Stimulated activated CD8-positive, alpha-beta memory T cell treated with anti-CD3 and anti-CD28 coated beads, Interleukin-4, amount 100 ng/mL, for 1 hour (primary cell): ENCODE results near the gene BSDC1.
"Not testable (repeated sequence)": the region's sequence is repeated elsewhere in the genome, so short reads cannot be mapped to it uniquely, and the experiment has no call there.

ENCODE experiments used
- DNase-seq, 2 donors: peaks; one replicate each; pipeline ENCODE4 v3.0.0-alpha.2; 2020; ENCODE audit warnings: low read depth in 2 of 2, low spot score in 1 of 2

Gene BSDC1

GRCh38 chr1:32394141-32394889 lies at the start of gene BSDC1:
TSS of gene BSDC1 (minus strand) at chr1:32394441. CDS start at chr1:32394414, 27 bp downstream.
- DNase-seq, result peak; percentile 89 to 95

- DNase-seq, result not testable (repeated sequence)
These were observed 47.2 kb upstream of the BSDC1 start for GRCh38 chr1:32441467-32441866.

GRCh38 chr1:32438777-32439176 lies 44.5 kb upstream of the BSDC1 start:
- DNase-seq, result not testable (repeated sequence)

GRCh38 chr1:32438136-32438535 lies 43.9 kb upstream of the BSDC1 start:
- DNase-seq, result no peak

- no peak for DNase-seq
These were observed 37.6 kb upstream of the BSDC1 start for GRCh38 chr1:32431736-32432400.

- no peak for DNase-seq
These were observed 33.2 kb upstream of the BSDC1 start for GRCh38 chr1:32427264-32427963.

GRCh38 chr1:32426489-32427255 lies 32.4 kb upstream of the BSDC1 start:
- DNase-seq, result no peak

- DNase-seq, result no peak
These were observed 27.5 kb upstream of the BSDC1 start for GRCh38 chr1:32421775-32422174.

GRCh38 chr1:32414186-32414886 lies 20.1 kb upstream of the BSDC1 start:
- no peak for DNase-seq

- DNase-seq, result peak; percentile 53 to 60
These were observed 19.4 kb upstream of the BSDC1 start for GRCh38 chr1:32413507-32414185.

- DNase-seq, result no peak
These were observed 17.0 kb upstream of the BSDC1 start for GRCh38 chr1:32411261-32411660.

- no peak for DNase-seq
These were observed 12.4 kb upstream of the BSDC1 start for GRCh38 chr1:32406629-32407111.

- no peak for DNase-seq
These were observed 11.6 kb upstream of the BSDC1 start for GRCh38 chr1:32405672-32406467.

- no peak for DNase-seq
These were observed 10.7 kb upstream of the BSDC1 start for GRCh38 chr1:32404946-32405345.

GRCh38 chr1:32400876-32401631 lies 6.8 kb upstream of the BSDC1 start:
- peak in 1 of 2 donors; percentile 7 for DNase-seq

- no peak for DNase-seq
These were observed 5.6 kb upstream of the BSDC1 start for GRCh38 chr1:32399843-32400242.

- DNase-seq, result no peak
These were observed 4.2 kb upstream of the BSDC1 start for GRCh38 chr1:32398401-32398800.

GRCh38 chr1:32396524-32396923 lies 2.3 kb upstream of the BSDC1 start:
- not testable (repeated sequence) for DNase-seq
